Activated T-helper 1 cell treated with anti-CD3 and anti-CD28 coated beads, Interleukin-12 subunit alpha, Interleukin-12 subunit beta, Interleukin-2, Interleukin-4 antibody, amounts not matched to agents 30 ng/mL and 10 ng/mL and 1 ng/mL, durations not matched to agents 14 hours and 24 hours and 36 hours (primary cell): ENCODE results near the gene RAD50. TPM values are rescaled to one million over a fixed set of nuclear protein-coding genes. Genes with fewer than 3 reads are reported as not detected.
"Not testable (repeated sequence)": the region's sequence is repeated elsewhere in the genome, so short reads cannot be mapped to it uniquely, and the experiment has no call there.

Source experiments
- DNase-seq: peaks from one replicate; pipeline ENCODE4 v3.0.0; 2021; ENCODE audit warnings: low spot score
- H3K27ac Mint-ChIP-seq: one replicate; pipeline ENCODE4 v1.8.0; 2021; ENCODE audit warnings: mild to moderate bottlenecking, mixed read lengths
- H3K27me3 Mint-ChIP-seq: one replicate; pipeline ENCODE4 v1.8.0; 2022; ENCODE audit warnings: mild to moderate bottlenecking, moderate library complexity, mixed read lengths; ENCODE audit not compliant: insufficient read depth
- H3K36me3 Mint-ChIP-seq: one replicate; pipeline ENCODE4 v1.8.0; 2021; ENCODE audit warnings: low read depth, mixed read lengths
- H3K4me1 Mint-ChIP-seq: one replicate; pipeline ENCODE4 v1.8.0; 2021; ENCODE audit warnings: low read depth, mixed read lengths
- H3K4me3 Mint-ChIP-seq: one replicate; pipeline ENCODE4 v1.8.0; 2021; ENCODE audit warnings: mild to moderate bottlenecking, moderate library complexity, mixed read lengths
- H3K9me3 Mint-ChIP-seq: one replicate; pipeline ENCODE4 v1.8.0; 2021; ENCODE audit warnings: mixed read lengths
- intact Hi-C: fragments of 100-400 bp; cut with micrococcal nuclease; formaldehyde crosslinking; loops from one replicate; pipeline ENCODE4 v1.15.1; 2024
- total RNA-seq: library from RNA; stranded (reverse); gene quantifications from 2 replicates; pipeline ENCODE4 v1.2.3, GENCODE V29; 2022

Gene RAD50
- total RNA-seq, 1 donor from 2014 or later, result 33.0 TPM

DNA sequence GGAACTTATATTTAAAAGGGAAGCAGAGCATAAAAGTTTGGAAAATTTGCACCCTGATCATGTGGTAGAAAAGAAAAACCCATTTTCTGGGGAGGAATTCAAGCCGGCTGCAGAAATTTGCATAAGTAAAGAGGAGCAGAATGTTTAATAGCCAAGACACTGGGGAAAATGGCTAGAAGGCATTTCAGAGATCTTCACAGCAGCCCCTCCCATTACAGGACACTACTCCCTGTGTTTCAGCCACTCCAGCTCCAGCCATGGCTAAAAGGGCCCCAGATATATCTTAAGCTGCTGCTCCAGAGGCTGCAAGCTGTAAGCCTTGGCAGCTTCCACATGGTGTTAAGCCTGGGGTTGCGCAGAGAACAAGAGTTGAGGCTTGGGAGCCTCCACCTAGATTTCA lies 7.8 kb downstream of the RAD50 start:
- intact Hi-C loops, DNase-seq, H3K27me3 Mint-ChIP-seq, H3K9me3 Mint-ChIP-seq, H3K4me3 Mint-ChIP-seq, H3K27ac Mint-ChIP-seq: not testable (repeated sequence)
- Mint-ChIP-seq H3K4me1 (peaks cover 19% of the 10 kb centered on the region), H3K36me3 (peaks cover 22% of the 10 kb centered on the region)

GRCh38 chr5:132566657-132567056 lies 9.9 kb downstream of the RAD50 start:
- no peak overlapping the region for H3K27ac Mint-ChIP-seq
- no peaks in the 10 kb centered on the region for H3K27me3 Mint-ChIP-seq
- peaks cover 26% of the 10 kb centered on the region for H3K36me3 Mint-ChIP-seq
- H3K9me3 Mint-ChIP-seq, result peaks cover 7% of the 10 kb centered on the region
- no peak overlapping the region for H3K4me3 Mint-ChIP-seq
- intact Hi-C loops, result no loop called here
- peaks cover 28% of the 10 kb centered on the region for H3K4me1 Mint-ChIP-seq
- DNase-seq, result no peak

GRCh38 chr5:132576123-132576522 lies 19.3 kb downstream of the RAD50 start:
- H3K36me3 Mint-ChIP-seq, result peaks cover 52% of the 10 kb centered on the region
- peak overlapping the region; percentile 53 for H3K27ac Mint-ChIP-seq
- DNase-seq, result no peak
- no peak overlapping the region for H3K4me3 Mint-ChIP-seq
- intact Hi-C loops, result loop anchor here (2.0 to 5.0 kb wide), 3 partner anchors 46 to 61 kb away; no protein-coding TSS in a partner anchor
- H3K4me1 Mint-ChIP-seq, result peaks cover 13% of the 10 kb centered on the region
- H3K27me3 Mint-ChIP-seq, result no peaks in the 10 kb centered on the region
- no peaks in the 10 kb centered on the region for H3K9me3 Mint-ChIP-seq

- H3K27ac Mint-ChIP-seq, DNase-seq, H3K9me3 Mint-ChIP-seq, H3K27me3 Mint-ChIP-seq, intact Hi-C loops, H3K4me1 Mint-ChIP-seq, H3K4me3 Mint-ChIP-seq: not testable (repeated sequence)
- H3K36me3 Mint-ChIP-seq, result peaks cover 48% of the 10 kb centered on the region
These were observed 27.8 kb downstream of the RAD50 start for GRCh38 chr5:132584560-132584959.

- Mint-ChIP-seq H3K27me3 (no peaks in the 10 kb centered on the region), H3K4me3 (no peak overlapping the region), H3K9me3 (no peaks in the 10 kb centered on the region), H3K36me3 (peaks cover 51% of the 10 kb centered on the region), H3K27ac (no peak overlapping the region), H3K4me1 (peaks cover 9% of the 10 kb centered on the region)
- no peak for DNase-seq
- intact Hi-C loops, result no loop called here
These were observed 29.3 kb downstream of the RAD50 start for GRCh38 chr5:132586063-132586462.

DNA sequence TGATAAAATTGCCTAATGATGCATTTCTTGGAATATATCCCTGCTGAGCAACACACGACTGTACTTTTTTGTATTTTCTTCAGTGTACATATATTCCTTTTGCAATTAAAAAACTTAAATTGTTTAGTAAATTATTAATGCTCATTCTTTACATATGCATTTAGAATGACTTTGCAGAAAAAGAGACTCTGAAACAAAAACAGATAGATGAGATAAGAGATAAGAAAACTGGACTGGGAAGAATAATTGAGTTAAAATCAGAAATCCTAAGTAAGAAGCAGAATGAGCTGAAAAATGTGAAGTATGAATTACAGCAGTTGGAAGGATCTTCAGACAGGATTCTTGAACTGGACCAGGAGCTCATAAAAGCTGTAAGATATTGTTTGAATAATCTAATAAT lies 32.7 kb downstream of the RAD50 start:
- Mint-ChIP-seq H3K9me3 (no peaks in the 10 kb centered on the region), H3K27me3 (no peaks in the 10 kb centered on the region), H3K4me3 (no peak overlapping the region), H3K27ac (no peak overlapping the region), H3K4me1 (peaks cover 9% of the 10 kb centered on the region), H3K36me3 (peaks cover 46% of the 10 kb centered on the region)
- intact Hi-C loops, result no loop called here
- DNase-seq, result no peak

DNA sequence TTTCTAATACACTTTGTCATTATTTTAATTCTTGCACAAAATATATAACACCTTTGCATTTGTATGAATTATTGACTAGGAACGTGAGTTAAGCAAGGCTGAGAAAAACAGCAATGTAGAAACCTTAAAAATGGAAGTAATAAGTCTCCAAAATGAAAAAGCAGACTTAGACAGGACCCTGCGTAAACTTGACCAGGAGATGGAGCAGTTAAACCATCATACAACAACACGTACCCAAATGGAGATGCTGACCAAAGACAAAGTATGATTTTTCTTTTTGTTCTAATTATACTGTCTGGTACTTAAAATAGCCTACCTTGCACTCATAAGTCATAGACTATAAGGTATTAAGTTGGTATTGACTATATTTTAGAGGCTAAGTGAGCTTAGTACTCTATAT lies 34.4 kb downstream of the RAD50 start:
- Mint-ChIP-seq H3K36me3 (peaks cover 39% of the 10 kb centered on the region), H3K27me3 (no peaks in the 10 kb centered on the region), H3K27ac (no peak overlapping the region), H3K9me3 (no peaks in the 10 kb centered on the region), H3K4me3 (no peak overlapping the region), H3K4me1 (peaks cover 2% of the 10 kb centered on the region)
- DNase-seq, result no peak
- intact Hi-C loops, result loop anchor here (1.0 to 2.0 kb wide), 3 partner anchors 123 to 292 kb away; no protein-coding TSS in a partner anchor

GRCh38 chr5:132592521-132592920 lies 35.7 kb downstream of the RAD50 start:
- H3K27me3 Mint-ChIP-seq, result no peaks in the 10 kb centered on the region
- no peaks in the 10 kb centered on the region for H3K9me3 Mint-ChIP-seq
- no peaks in the 10 kb centered on the region for H3K4me1 Mint-ChIP-seq
- H3K27ac Mint-ChIP-seq, result no peak overlapping the region
- intact Hi-C loops, result loop anchor here (2.0 kb wide), 1 partner anchor 40 kb away; no protein-coding TSS in a partner anchor
- no peak overlapping the region for H3K4me3 Mint-ChIP-seq
- no peak for DNase-seq
- H3K36me3 Mint-ChIP-seq, result peaks cover 46% of the 10 kb centered on the region

DNA sequence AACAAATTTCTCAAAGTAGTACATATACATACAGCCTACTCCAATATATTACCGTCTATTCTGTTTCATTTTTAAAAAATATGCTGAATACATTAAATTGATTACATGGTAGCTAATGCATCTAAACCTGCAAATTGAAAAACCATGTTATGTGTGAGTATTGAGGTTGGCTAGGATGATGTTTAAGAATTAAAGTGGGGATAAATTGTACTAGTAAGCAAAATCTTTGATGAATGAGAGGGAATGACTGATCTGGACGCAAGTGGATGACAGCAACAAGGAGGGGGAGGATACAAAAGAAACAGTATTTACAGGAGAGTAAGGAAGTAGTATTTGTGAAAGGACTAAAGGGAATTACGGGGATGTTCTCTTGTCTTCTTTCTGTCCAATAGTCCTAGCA lies 37.4 kb downstream of the RAD50 start:
- H3K36me3 Mint-ChIP-seq, result peaks cover 46% of the 10 kb centered on the region
- H3K27ac Mint-ChIP-seq, result peak overlapping the region; percentile 18
- DNase-seq, result no peak
- H3K9me3 Mint-ChIP-seq, result no peaks in the 10 kb centered on the region
- intact Hi-C loops, result no loop called here
- H3K4me3 Mint-ChIP-seq, result no peak overlapping the region
- no peaks in the 10 kb centered on the region for H3K27me3 Mint-ChIP-seq
- H3K4me1 Mint-ChIP-seq, result no peaks in the 10 kb centered on the region

- no peaks in the 10 kb centered on the region for H3K9me3 Mint-ChIP-seq
- H3K4me3 Mint-ChIP-seq, result no peak overlapping the region
- peaks cover 45% of the 10 kb centered on the region for H3K36me3 Mint-ChIP-seq
- intact Hi-C loops, result no loop called here
- H3K4me1 Mint-ChIP-seq, result peaks cover 6% of the 10 kb centered on the region
- no peaks in the 10 kb centered on the region for H3K27me3 Mint-ChIP-seq
- H3K27ac Mint-ChIP-seq, result no peak overlapping the region
- DNase-seq, result no peak
These were observed 38.8 kb downstream of the RAD50 start for GRCh38 chr5:132595624-132596023.

DNA sequence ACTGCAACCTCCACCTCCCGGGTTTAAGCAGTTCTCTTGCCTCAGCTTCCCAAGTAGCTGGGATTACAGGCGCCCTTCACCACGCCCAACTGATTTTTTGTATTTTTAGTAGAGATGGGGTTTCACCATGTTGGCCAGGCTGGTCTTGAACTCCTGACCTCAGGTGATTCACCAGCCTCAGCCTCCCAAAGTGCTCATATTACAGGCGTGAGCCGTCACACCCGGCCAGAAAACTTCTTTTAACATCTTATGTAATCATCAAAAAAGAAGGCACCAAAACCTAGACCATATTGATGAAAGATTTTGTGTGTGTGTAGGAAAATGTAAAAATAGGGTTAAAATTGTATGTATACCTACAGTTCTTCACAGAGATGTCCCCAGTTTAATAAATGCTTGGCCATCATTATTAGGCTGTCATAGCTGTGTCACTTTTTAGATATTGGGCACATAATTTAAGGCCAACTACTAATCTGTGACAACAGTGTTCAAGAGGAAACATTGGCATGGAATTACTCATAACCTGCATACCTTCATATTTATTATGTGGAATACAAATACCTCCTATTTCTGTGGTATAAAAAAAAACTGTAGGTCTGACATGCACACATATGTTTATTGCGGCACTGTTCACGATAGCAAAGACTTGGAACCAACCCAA lies 44.4 kb downstream of the RAD50 start:
- no peaks in the 10 kb centered on the region for H3K9me3 Mint-ChIP-seq
- H3K27me3 Mint-ChIP-seq, result no peaks in the 10 kb centered on the region
- peaks cover 15% of the 10 kb centered on the region for H3K4me1 Mint-ChIP-seq
- H3K27ac Mint-ChIP-seq, result no peak overlapping the region
- H3K36me3 Mint-ChIP-seq, result peaks cover 54% of the 10 kb centered on the region
- no peak for DNase-seq
- H3K4me3 Mint-ChIP-seq, result no peak overlapping the region
- intact Hi-C loops, result no loop called here

DNA sequence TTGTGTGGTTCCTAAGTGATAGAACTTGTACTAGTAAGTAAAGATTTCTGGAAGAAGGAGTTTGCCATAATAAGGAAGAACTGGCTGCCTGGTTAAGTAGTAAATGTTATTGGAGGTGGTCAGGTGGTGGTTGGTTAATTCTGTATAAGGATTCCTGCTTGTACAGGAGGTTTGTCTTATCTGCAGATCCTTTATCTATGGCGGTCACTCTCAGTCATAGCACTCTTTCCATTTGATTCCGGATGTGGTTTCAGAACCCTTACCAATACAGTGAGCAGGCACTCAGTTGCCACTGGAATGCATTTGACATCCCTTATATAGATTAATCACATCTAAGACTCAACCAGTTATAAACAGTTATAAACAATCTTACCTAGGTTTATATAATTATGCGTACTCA lies 50.3 kb downstream of the RAD50 start:
- Mint-ChIP-seq H3K9me3 (peaks cover 5% of the 10 kb centered on the region), H3K27ac (no peak overlapping the region), H3K4me1 (peaks cover 9% of the 10 kb centered on the region), H3K27me3 (no peaks in the 10 kb centered on the region), H3K36me3 (peaks cover 46% of the 10 kb centered on the region), H3K4me3 (no peak overlapping the region)
- no peak for DNase-seq
- intact Hi-C loops, result no loop called here

- no peak for DNase-seq
- intact Hi-C loops, result no loop called here
- Mint-ChIP-seq H3K27ac (no peak overlapping the region), H3K36me3 (peaks cover 42% of the 10 kb centered on the region), H3K4me1 (peaks cover 2% of the 10 kb centered on the region), H3K4me3 (no peak overlapping the region), H3K27me3 (no peaks in the 10 kb centered on the region), H3K9me3 (peaks cover 5% of the 10 kb centered on the region)
These were observed 51.3 kb downstream of the RAD50 start for GRCh38 chr5:132608107-132608506.

GRCh38 chr5:132611965-132612364 lies 55.2 kb downstream of the RAD50 start:
- Mint-ChIP-seq H3K4me3 (no peak overlapping the region), H3K36me3 (peaks cover 36% of the 10 kb centered on the region)
- no peak for DNase-seq

More at GRCh38 chr5:132611965-132612364, 55.2 kb downstream of the RAD50 start:
- Mint-ChIP-seq H3K9me3 (peaks cover 5% of the 10 kb centered on the region), H3K27me3 (no peaks in the 10 kb centered on the region), H3K4me1 (peaks cover 10% of the 10 kb centered on the region), H3K27ac (no peak overlapping the region)
- intact Hi-C loops, result no loop called here
